HepG2 (cell line): Measurements from ENCODE around the gene LHPP. TPM values are rescaled to one million over a fixed set of nuclear protein-coding genes. Genes with fewer than 3 reads are reported as not detected.

Experiments used
- CCDC6 ChIP-seq: sonication (generic); formaldehyde crosslinking; IDR thresholded peaks from 2 replicates; pipeline ENCODE4 v1.8.1; 2022; ENCODE audit warnings: mild to moderate bottlenecking, missing genetic modification reagents, moderate library complexity
- IRX3 ChIP-seq: sonication (generic); formaldehyde crosslinking; IDR thresholded peaks from 2 replicates; pipeline ENCODE4 v1.8.1; 2023; ENCODE audit warnings: mild to moderate bottlenecking, low read depth, missing genetic modification reagents, borderline replicate concordance
- KAT7 ChIP-seq: IDR thresholded peaks from 2 replicates; pipeline ENCODE4 v1.6.1; 2018; ENCODE audit warnings: borderline replicate concordance, missing compliant biosample characterization
- KLF13 ChIP-seq: sonication (generic); formaldehyde crosslinking; IDR thresholded peaks from 2 replicates; pipeline ENCODE4 v1.4.0; 2020; ENCODE audit warnings: mild to moderate bottlenecking, missing genetic modification reagents
- NFKB2 ChIP-seq: sonication (generic); formaldehyde crosslinking; IDR thresholded peaks from 2 replicates; pipeline ENCODE4 v1.4.0; 2020; ENCODE audit warnings: missing genetic modification reagents, borderline replicate concordance
- RFX1 ChIP-seq: fragments of 450-650 bp; IDR thresholded peaks from 2 replicates; pipeline ENCODE4 v1.6.1; 2017
- STAT6 ChIP-seq: sonication (generic); formaldehyde crosslinking; IDR thresholded peaks from 2 replicates; pipeline ENCODE4 v1.4.0; 2020; ENCODE audit warnings: missing genetic modification reagents, mild to moderate bottlenecking, borderline replicate concordance
- ZNF326 ChIP-seq: sonication (generic); formaldehyde crosslinking; IDR thresholded peaks from 2 replicates; pipeline ENCODE4 v1.4.0; 2020; ENCODE audit warnings: missing genetic modification reagents, borderline replicate concordance
- ZNF501 ChIP-seq: sonication (generic); formaldehyde crosslinking; IDR thresholded peaks from 2 replicates; pipeline ENCODE4 v1.5.1; 2020; ENCODE audit warnings: mild to moderate bottlenecking, moderate library complexity, missing genetic modification reagents
- ZNF761 ChIP-seq: sonication (generic); formaldehyde crosslinking; conservative IDR thresholded peaks from 2 replicates; pipeline ENCODE4 v1.4.0; 2020; ENCODE audit warnings: mild to moderate bottlenecking, missing genetic modification reagents
- ZNF781 ChIP-seq: sonication (generic); formaldehyde crosslinking; IDR thresholded peaks from 2 replicates; pipeline ENCODE4 v1.5.1; 2020; ENCODE audit warnings: borderline replicate concordance, mild to moderate bottlenecking, missing genetic modification reagents; ENCODE audit errors: not compliant biosample characterization
- polyA plus RNA-seq, 8 experiments: library from polyadenylated mRNA; depleted of rRNA in 3 of 8; stranded (reverse) in 7 of 8; unstranded in 1 of 8; fragments of >200 nt; fragmentation: Illumina TruSeq in 4 of 8; extraction: Trizol in 4 of 8; gene quantifications; 2 replicates each; pipeline versions ENCODE4 v1.2.1 to v1.2.3, GENCODE V29; 2011 to 2016; ENCODE audit warnings: low read depth in 4 of 8, missing spikeins in 1 of 8, mixed read lengths in 1 of 8; ENCODE audit not compliant: insufficient read depth in 1 of 8
- total RNA-seq, 5 experiments: library from RNA; depleted of rRNA; stranded (reverse); fragments of >200 nt; fragmentation: Illumina TruSeq; extraction: Trizol; gene quantifications; 2 replicates each; pipeline ENCODE4 v1.2.3, GENCODE V29; 2016; ENCODE audit warnings: low read depth in 1 of 5

The LHPP gene
- total and polyA plus RNA-seq, 2 of the 13 experiments (the other 11 are each of a cell fraction or from before 2014, with no cell fraction given): 5.2 to 13.1 TPM

GRCh38 chr10:124602646-124603365, 141.2 kb downstream of the LHPP start (continued):
- TF ChIP-seq KAT7 (CRISPR knock-in tag) (no peak), ZNF501 (no peak), RFX1 (no peak), STAT6 (no peak), KLF13 (CRISPR knock-in tag) (no peak), ZNF781 (CRISPR knock-in tag) (no peak), ZNF761 (CRISPR knock-in tag) (no peak), IRX3 (CRISPR knock-in tag) (no peak), CCDC6 (no peak), NFKB2 (CRISPR knock-in tag) (no peak), ZNF326 (CRISPR knock-in tag) (no peak)
